ENCODE data around the gene OR4K13.

Gene OR4K13

GRCh38 chr14:20035938-20036337, at the start of gene OR4K13:
Gene OR4K13, minus strand, starts transcription at chr14:20036038. Its CDS starts 1,280 bp downstream, at chr14:20034758.
- no peak for DNase-seq (ENCODE audit: low read depth in 2 of 2)

- no peak for DNase-seq (ENCODE audit: low read depth in 2 of 2)
Measured at GRCh38 chr14:20059745-20060144, 23.9 kb upstream of the OR4K13 start, which contains the start of gene OR4L1. Gene OR4L1, plus strand, starts transcription at chr14:20060045. Its CDS starts 0 bp downstream, at chr14:20060045.

GRCh38 chr14:20048202-20048601, 12.4 kb upstream of the OR4K13 start:
- no peak for DNase-seq (ENCODE audit: low read depth in 2 of 2)

- no peak for DNase-seq (ENCODE audit: low read depth in 2 of 2)
Measured at GRCh38 chr14:20044243-20044642, 8.4 kb upstream of the OR4K13 start.

GRCh38 chr14:20035449-20035848, 389 bp downstream of the OR4K13 start:
- no peak for DNase-seq (ENCODE audit: low read depth in 2 of 2)

GRCh38 chr14:20031058-20031457, 4.8 kb downstream of the OR4K13 start:
- no peak for DNase-seq (ENCODE audit: low read depth in 2 of 2)

- no peak for DNase-seq (ENCODE audit: low read depth in 2 of 2)
Measured at GRCh38 chr14:20019257-20019865, 16.5 kb downstream of the OR4K13 start, which contains the start of gene OR4K14. Gene OR4K14, minus strand, starts transcription at chr14:20019307. Its CDS starts 4,114 bp downstream, at chr14:20015193.

GRCh38 chr14:20008156-20008555, 27.7 kb downstream of the OR4K13 start:
- no peak for DNase-seq (ENCODE audit: low read depth in 2 of 2)

- no peak for DNase-seq (ENCODE audit: low read depth in 2 of 2)
Measured at GRCh38 chr14:20002319-20002718, 33.5 kb downstream of the OR4K13 start.

GRCh38 chr14:20001863-20002262, 34.0 kb downstream of the OR4K13 start, which contains the start of gene OR4Q2:
Gene OR4Q2, plus strand, starts transcription at chr14:20002163.
- no peak for DNase-seq (ENCODE audit: low read depth in 2 of 2)

- DNase-seq (ENCODE audit: low read depth in 2 of 2): no peak
Measured at GRCh38 chr14:19993438-19993837, 42.4 kb downstream of the OR4K13 start.
